SK-N-SH (cell line): ENCODE results near the gene TAOK3. TPM values are rescaled to one million over a fixed set of nuclear protein-coding genes. Genes with fewer than 3 reads are reported as not detected.

Experiments
- CTCF ChIA-PET: fragments of 300-600, 350-600 bp; formaldehyde crosslinking; extraction: SDS; loops from one replicate; lab custom pipeline; 2021; lab: Yijun Ruan, JAX
- POLR2A ChIA-PET: fragments of 350-600 bp; sonication (Branson Sonifier 250); formaldehyde crosslinking; extraction: SDS; loops from one replicate; lab custom pipeline; 2020; ENCODE audit warnings: antibody characterized with exemption, inconsistent platforms; lab: Yijun Ruan, JAX
- DNase-seq: peaks from one replicate; pipeline ENCODE4 v3.0.0; 2012
- H2AFZ ChIP-seq: fragments of 200-600 bp; sonication (generic); 2 replicates; pipeline ENCODE4 v1.8.1; 2016; ENCODE audit warnings: antibody characterized with exemption, mild to moderate bottlenecking, low read depth
- H3F3A ChIP-seq: fragments of 200-600 bp; sonication (generic); replicated peaks from 2 replicates; pipeline ENCODE3; 2016; ENCODE audit warnings: antibody characterized with exemption, mild to moderate bottlenecking; ENCODE audit not compliant: insufficient read depth
- H3K27ac ChIP-seq, 2 experiments: fragments of 200-500 bp in 1 of 2; fragments of 200-600 bp in 1 of 2; sonication (Bioruptor generic) in 1 of 2; sonication (generic), shearing (Covaris generic) in 1 of 2; 2 replicates each; pipeline versions ENCODE4 v1.5.1 to v1.6.1; 2014 to 2016; ENCODE audit warnings: low read depth in 2 of 2, inconsistent platforms in 1 of 2, low read length in 1 of 2, mild to moderate bottlenecking in 1 of 2, mixed read lengths in 1 of 2
- H3K27me3 ChIP-seq: fragments of 200-600 bp; sonication (generic), shearing (Covaris generic); 2 replicates; pipeline ENCODE4 v1.6.1; 2016; ENCODE audit warnings: mixed run types; ENCODE audit not compliant: insufficient read depth
- H3K36me3 ChIP-seq, 2 experiments: fragments of 200-500 bp in 1 of 2; fragments of 200-600 bp in 1 of 2; sonication (Bioruptor generic) in 1 of 2; sonication (generic) in 1 of 2; replicated peaks in 1 of 2; 2 replicates each; pipeline versions ENCODE3 to v1.5.1; 2014 to 2016; ENCODE audit warnings: low read length in 1 of 2, mild to moderate bottlenecking in 1 of 2; ENCODE audit not compliant: insufficient read depth in 2 of 2, control insufficient read depth in 1 of 2
- H3K4me1 ChIP-seq, 2 experiments: fragments of 200-500 bp in 1 of 2; fragments of 200-600 bp in 1 of 2; sonication (Bioruptor generic) in 1 of 2; sonication (generic), shearing (Covaris generic) in 1 of 2; 2 replicates each; pipeline versions ENCODE4 v1.5.1 to v1.6.1; 2014 to 2016; ENCODE audit warnings: low read depth in 1 of 2, low read length in 1 of 2, mixed run types in 1 of 2; ENCODE audit not compliant: insufficient read depth in 2 of 2, control insufficient read depth in 1 of 2
- H3K4me2 ChIP-seq: fragments of 200-600 bp; sonication (generic), shearing (Covaris generic); 2 replicates; pipeline ENCODE4 v1.6.1; 2017; ENCODE audit warnings: mixed run types
- H3K4me3 ChIP-seq, 2 experiments: fragments of 200-500 bp in 1 of 2; fragments of 200-600 bp in 1 of 2; sonication (Bioruptor generic) in 1 of 2; sonication (generic), shearing (Covaris generic) in 1 of 2; 2 replicates each; pipeline versions ENCODE4 v1.5.1 to v1.8.1; 2014 to 2016; ENCODE audit warnings: low read depth in 2 of 2, inconsistent platforms in 1 of 2, low read length in 1 of 2, mild to moderate bottlenecking in 1 of 2, mixed read lengths in 1 of 2, moderate library complexity in 1 of 2
- H3K79me2 ChIP-seq: fragments of 200-600 bp; sonication (generic); 2 replicates; pipeline ENCODE4 v1.8.1; 2017; ENCODE audit warnings: mild to moderate bottlenecking; ENCODE audit not compliant: insufficient read depth
- H3K9ac ChIP-seq: fragments of 200-600 bp; sonication (generic); 2 replicates; pipeline ENCODE4 v1.6.1; 2017; ENCODE audit warnings: mixed run types
- H3K9me2 ChIP-seq: fragments of 200-600 bp; sonication (generic); 2 replicates; pipeline ENCODE4 v1.6.1; 2017; ENCODE audit warnings: mixed run types
- H3K9me3 ChIP-seq: fragments of 200-600 bp; sonication (generic); 2 replicates; pipeline ENCODE4 v1.6.1; 2017; ENCODE audit warnings: mixed run types, mild to moderate bottlenecking, moderate library complexity
- H4K20me1 ChIP-seq: fragments of 200-600 bp; sonication (generic); 2 replicates; pipeline ENCODE4 v1.6.1; 2017; ENCODE audit warnings: mild to moderate bottlenecking, mixed run types; ENCODE audit not compliant: insufficient read depth
- CHD2 ChIP-seq: fragments of 150-350 bp; IDR thresholded peaks from 2 replicates; pipeline ENCODE4 v1.6.1; 2018; ENCODE audit warnings: low read length; ENCODE audit not compliant: partially characterized antibody
- CTCF ChIP-seq: fragments of 200-600 bp; sonication (generic); IDR thresholded peaks from 2 replicates; pipeline ENCODE4 v1.6.1; 2017; ENCODE audit warnings: antibody characterized with exemption, mild to moderate bottlenecking, moderate library complexity
- FOXM1 ChIP-seq: IDR thresholded peaks from 2 replicates; pipeline ENCODE4 v1.4.0; 2012; ENCODE audit warnings: low read depth, mild to moderate bottlenecking
- GATA2 ChIP-seq: sonication (generic); formaldehyde crosslinking; IDR thresholded peaks from 2 replicates; pipeline ENCODE4 v1.5.0; 2020; ENCODE audit warnings: mild to moderate bottlenecking, missing genetic modification reagents
- MAX ChIP-seq: IDR thresholded peaks from 2 replicates; pipeline ENCODE4 v1.4.0; 2012; ENCODE audit warnings: low read depth
- MEF2A ChIP-seq: IDR thresholded peaks from 2 replicates; pipeline ENCODE4 v1.4.0; 2012; ENCODE audit warnings: low read depth, borderline replicate concordance
- MXI1 ChIP-seq: IDR thresholded peaks from 2 replicates; pipeline ENCODE4 v1.6.1; 2012; ENCODE audit warnings: mild to moderate bottlenecking, low read depth, low read length, improper control_type of control experiment
- NFIC ChIP-seq: IDR thresholded peaks from 2 replicates; pipeline ENCODE4 v1.4.0; 2012; ENCODE audit warnings: borderline replicate concordance
- PBX3 ChIP-seq: IDR thresholded peaks from 2 replicates; pipeline ENCODE4; 2012
- POLR2AphosphoS5 ChIP-seq: IDR thresholded peaks from 2 replicates; pipeline ENCODE4 v1.6.1; 2012; ENCODE audit warnings: low read depth, low read length
- RAD21 ChIP-seq: IDR thresholded peaks from 2 replicates; pipeline ENCODE4 v1.6.1; 2012; ENCODE audit warnings: mild to moderate bottlenecking, low read length
- RCOR1 ChIP-seq: fragments of 150-350 bp; IDR thresholded peaks from 2 replicates; pipeline ENCODE4 v1.6.1; 2017; ENCODE audit warnings: antibody characterized with exemption, low read length
- REST ChIP-seq: IDR thresholded peaks from 2 replicates; pipeline ENCODE4 v1.6.1; 2012; ENCODE audit warnings: mild to moderate bottlenecking, low read depth, low read length, moderate library complexity
- RFX5 ChIP-seq: IDR thresholded peaks from 2 replicates; pipeline ENCODE4 v1.6.1; 2012; ENCODE audit warnings: mild to moderate bottlenecking, improper control_type of control experiment, low read length
- RXRA ChIP-seq: IDR thresholded peaks from 2 replicates; pipeline ENCODE4 v1.4.0; 2012; ENCODE audit warnings: low read depth, mild to moderate bottlenecking, borderline replicate concordance
- SIN3A ChIP-seq: IDR thresholded peaks from 2 replicates; pipeline ENCODE4 v1.6.1; 2012; ENCODE audit warnings: low read depth, mild to moderate bottlenecking, low read length, moderate library complexity, borderline replicate concordance
- TAF1 ChIP-seq: IDR thresholded peaks from 2 replicates; pipeline ENCODE4 v1.6.1; 2012; ENCODE audit warnings: low read depth, mild to moderate bottlenecking, low read length, moderate library complexity, borderline replicate concordance
- TEAD4 ChIP-seq: IDR thresholded peaks from 2 replicates; pipeline ENCODE4 v1.4.0; 2012; ENCODE audit warnings: mild to moderate bottlenecking, borderline replicate concordance; ENCODE audit not compliant: insufficient read depth
- ZBTB33 ChIP-seq: IDR thresholded peaks from 2 replicates; pipeline ENCODE4 v1.4.0; 2012; ENCODE audit warnings: low read depth, borderline replicate concordance
- WGBS: methylation state at CpG from one replicate; pipeline ENCODE4 v1.1.6; 2017; ENCODE audit warnings: low lambda C conversion rate; 5-methylcytosine and 5-hydroxymethylcytosine counted together
- polyA plus RNA-seq, 3 experiments: library from polyadenylated mRNA; depleted of rRNA; stranded (reverse); fragments of >200 nt; gene quantifications; 2 replicates each; pipeline ENCODE4 v1.2.3, GENCODE V29; 2012

Gene TAOK3
- polyA plus RNA-seq, 1 of the 3 experiments (the other 2 are of a cell fraction), result 18.1 TPM

GRCh38 chr12:118193958-118194357, 178.7 kb downstream of the TAOK3 start (continued):
- TF ChIP-seq REST, result no peak

- POLR2A ChIA-PET, result no interaction called here
- no peak for DNase-seq
- no peak overlapping the region for H3K4me2 ChIP-seq
- no peak overlapping the region for H3K4me3 ChIP-seq
- peaks cover 5 to 18% of the 10 kb centered on the region in 2 experiments; a peak in 2 of 4 replicates for H3K4me1 ChIP-seq
- no peaks in the 10 kb centered on the region for H3K9me2 ChIP-seq
- WGBS, result 96% methylated on average over 5 of the region's 5 CpGs
- no peak overlapping the region for H3K9ac ChIP-seq
- H2AFZ ChIP-seq, result no peak overlapping the region
- no peaks in the 10 kb centered on the region for H3K27me3 ChIP-seq
- H3K9me3 ChIP-seq, result no peaks in the 10 kb centered on the region
- H4K20me1 ChIP-seq, result no peaks in the 10 kb centered on the region
- H3K79me2 ChIP-seq, result 0 out of 2 replicates have a peak, but pooled peaks cover 6% of the 10 kb centered on the region
- H3K36me3 ChIP-seq, result peaks cover 2 to 14% of the 10 kb centered on the region in 2 experiments
- CTCF ChIA-PET, result interaction anchor here (0.7 kb wide), 1 partner anchor 183 kb away, joined by 3 read pairs; the partner anchor contains the start of gene SUDS3
- no peak overlapping the region for H3K27ac ChIP-seq
- peaks cover 25% of the 10 kb centered on the region for H3F3A ChIP-seq
- TF ChIP-seq ZBTB33 (no peak), RCOR1 (no peak), MAX (no peak), TAF1 (no peak), MEF2A (no peak), SIN3A (no peak), TEAD4 (no peak), NFIC (no peak), GATA2 (no peak), RXRA (no peak), POLR2AphosphoS5 (no peak), RFX5 (no peak), RAD21 (no peak), REST (no peak), PBX3 (no peak), MXI1 (no peak), CTCF (no peak), CHD2 (no peak), FOXM1 (no peak)
These were observed 179.2 kb downstream of the TAOK3 start for GRCh38 chr12:118193477-118193876.
